ENCODE measurements around the gene GPR87.

The GPR87 gene

DNA sequence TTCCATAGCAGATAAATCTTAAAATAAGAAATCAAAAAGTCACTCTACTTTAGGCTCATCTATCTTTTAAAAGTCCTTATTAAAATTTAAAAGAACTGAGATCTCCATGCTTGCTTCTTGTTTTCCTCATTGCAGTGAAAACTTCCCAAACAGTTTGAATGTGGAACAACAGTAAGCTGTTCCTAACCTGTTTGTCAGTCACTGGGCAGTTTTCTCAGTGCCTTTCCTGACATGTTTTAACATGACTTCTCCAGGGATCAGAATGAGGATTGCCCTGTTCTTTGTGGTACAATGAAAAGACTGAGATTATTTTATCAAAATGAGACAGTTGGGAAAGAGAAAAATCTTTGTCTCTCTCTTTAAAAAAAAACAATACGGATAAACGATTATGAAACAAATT, 774 bp downstream of the GPR87 start:
- H3K27ac ChIP-seq (replicated peaks), result no peak overlapping the region
- no peaks in the 10 kb centered on the region for H3K27me3 ChIP-seq (ENCODE audit: insufficient read depth, poor library complexity, severe bottlenecking)
- no peak overlapping the region for H3K4me3 ChIP-seq (replicated peaks; ENCODE audit: insufficient read depth, low read length)
- TF ChIP-seq POLR2AphosphoS5 (IDR thresholded peaks at IDR 0.05; ENCODE audit: low read depth) (no peak), GABPA (IDR thresholded peaks at IDR 0.05; ENCODE audit: low read depth) (no peak), SPI1 (IDR thresholded peaks at IDR 0.05; ENCODE audit: borderline replicate concordance, low read depth) (no peak)
- TF ChIP-seq, protein P1, sequence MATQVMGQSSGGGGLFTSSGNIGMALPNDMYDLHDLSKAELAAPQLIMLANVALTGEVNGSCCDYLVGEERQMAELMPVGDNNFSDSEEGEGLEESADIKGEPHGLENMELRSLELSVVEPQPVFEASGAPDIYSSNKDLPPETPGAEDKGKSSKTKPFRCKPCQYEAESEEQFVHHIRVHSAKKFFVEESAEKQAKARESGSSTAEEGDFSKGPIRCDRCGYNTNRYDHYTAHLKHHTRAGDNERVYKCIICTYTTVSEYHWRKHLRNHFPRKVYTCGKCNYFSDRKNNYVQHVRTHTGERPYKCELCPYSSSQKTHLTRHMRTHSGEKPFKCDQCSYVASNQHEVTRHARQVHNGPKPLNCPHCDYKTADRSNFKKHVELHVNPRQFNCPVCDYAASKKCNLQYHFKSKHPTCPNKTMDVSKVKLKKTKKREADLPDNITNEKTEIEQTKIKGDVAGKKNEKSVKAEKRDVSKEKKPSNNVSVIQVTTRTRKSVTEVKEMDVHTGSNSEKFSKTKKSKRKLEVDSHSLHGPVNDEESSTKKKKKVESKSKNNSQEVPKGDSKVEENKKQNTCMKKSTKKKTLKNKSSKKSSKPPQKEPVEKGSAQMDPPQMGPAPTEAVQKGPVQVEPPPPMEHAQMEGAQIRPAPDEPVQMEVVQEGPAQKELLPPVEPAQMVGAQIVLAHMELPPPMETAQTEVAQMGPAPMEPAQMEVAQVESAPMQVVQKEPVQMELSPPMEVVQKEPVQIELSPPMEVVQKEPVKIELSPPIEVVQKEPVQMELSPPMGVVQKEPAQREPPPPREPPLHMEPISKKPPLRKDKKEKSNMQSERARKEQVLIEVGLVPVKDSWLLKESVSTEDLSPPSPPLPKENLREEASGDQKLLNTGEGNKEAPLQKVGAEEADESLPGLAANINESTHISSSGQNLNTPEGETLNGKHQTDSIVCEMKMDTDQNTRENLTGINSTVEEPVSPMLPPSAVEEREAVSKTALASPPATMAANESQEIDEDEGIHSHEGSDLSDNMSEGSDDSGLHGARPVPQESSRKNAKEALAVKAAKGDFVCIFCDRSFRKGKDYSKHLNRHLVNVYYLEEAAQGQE (IDR thresholded peaks at IDR 0.05; ENCODE audit: insufficient replicate concordance, low read depth), result no peak
- TF ChIP-seq, protein P2, sequence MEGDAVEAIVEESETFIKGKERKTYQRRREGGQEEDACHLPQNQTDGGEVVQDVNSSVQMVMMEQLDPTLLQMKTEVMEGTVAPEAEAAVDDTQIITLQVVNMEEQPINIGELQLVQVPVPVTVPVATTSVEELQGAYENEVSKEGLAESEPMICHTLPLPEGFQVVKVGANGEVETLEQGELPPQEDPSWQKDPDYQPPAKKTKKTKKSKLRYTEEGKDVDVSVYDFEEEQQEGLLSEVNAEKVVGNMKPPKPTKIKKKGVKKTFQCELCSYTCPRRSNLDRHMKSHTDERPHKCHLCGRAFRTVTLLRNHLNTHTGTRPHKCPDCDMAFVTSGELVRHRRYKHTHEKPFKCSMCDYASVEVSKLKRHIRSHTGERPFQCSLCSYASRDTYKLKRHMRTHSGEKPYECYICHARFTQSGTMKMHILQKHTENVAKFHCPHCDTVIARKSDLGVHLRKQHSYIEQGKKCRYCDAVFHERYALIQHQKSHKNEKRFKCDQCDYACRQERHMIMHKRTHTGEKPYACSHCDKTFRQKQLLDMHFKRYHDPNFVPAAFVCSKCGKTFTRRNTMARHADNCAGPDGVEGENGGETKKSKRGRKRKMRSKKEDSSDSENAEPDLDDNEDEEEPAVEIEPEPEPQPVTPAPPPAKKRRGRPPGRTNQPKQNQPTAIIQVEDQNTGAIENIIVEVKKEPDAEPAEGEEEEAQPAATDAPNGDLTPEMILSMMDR (IDR thresholded peaks at IDR 0.05; ENCODE audit: insufficient read depth, low read length), result no peak
- DNase-seq (ENCODE audit: low read depth in 1 of 2, low spot score in 1 of 2), result no peak

DNA sequence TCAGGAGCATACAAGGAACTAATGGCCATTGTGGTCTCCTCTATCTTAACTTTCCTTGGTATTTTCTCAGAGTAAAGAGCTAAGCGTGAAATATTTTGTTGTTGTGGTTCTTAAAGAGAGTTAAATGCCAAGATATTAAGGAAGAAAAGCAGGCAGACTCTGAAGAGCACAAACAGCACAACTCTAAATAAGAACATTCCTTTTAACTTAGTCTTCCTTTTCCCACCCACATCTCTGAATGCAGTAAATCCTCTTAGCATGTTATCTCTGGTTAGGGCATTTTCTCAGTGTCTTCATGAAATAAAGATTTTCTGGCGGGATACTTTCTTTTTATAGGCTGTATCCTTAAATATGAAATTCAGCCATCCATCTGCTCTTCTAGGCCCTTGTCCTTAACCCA, 1.5 kb downstream of the GPR87 start:
- DNase-seq (ENCODE audit: low read depth in 1 of 2, low spot score in 1 of 2), result no peak
- Histone ChIP-seq H3K4me3 (replicated peaks; ENCODE audit: insufficient read depth, low read length) (no peak overlapping the region), H3K27ac (replicated peaks) (no peak overlapping the region), H3K27me3 (ENCODE audit: insufficient read depth, poor library complexity, severe bottlenecking) (no peaks in the 10 kb centered on the region)
- TF ChIP-seq, protein P1 (IDR thresholded peaks at IDR 0.05; ENCODE audit: insufficient replicate concordance, low read depth), result no peak
- TF ChIP-seq, protein P2 (IDR thresholded peaks at IDR 0.05; ENCODE audit: insufficient read depth, low read length), result no peak
- TF ChIP-seq POLR2AphosphoS5 (IDR thresholded peaks at IDR 0.05; ENCODE audit: low read depth), result no peak
- TF ChIP-seq GABPA (IDR thresholded peaks at IDR 0.05; ENCODE audit: low read depth), result no peak
- TF ChIP-seq SPI1 (IDR thresholded peaks at IDR 0.05; ENCODE audit: borderline replicate concordance, low read depth), result no peak

DNA sequence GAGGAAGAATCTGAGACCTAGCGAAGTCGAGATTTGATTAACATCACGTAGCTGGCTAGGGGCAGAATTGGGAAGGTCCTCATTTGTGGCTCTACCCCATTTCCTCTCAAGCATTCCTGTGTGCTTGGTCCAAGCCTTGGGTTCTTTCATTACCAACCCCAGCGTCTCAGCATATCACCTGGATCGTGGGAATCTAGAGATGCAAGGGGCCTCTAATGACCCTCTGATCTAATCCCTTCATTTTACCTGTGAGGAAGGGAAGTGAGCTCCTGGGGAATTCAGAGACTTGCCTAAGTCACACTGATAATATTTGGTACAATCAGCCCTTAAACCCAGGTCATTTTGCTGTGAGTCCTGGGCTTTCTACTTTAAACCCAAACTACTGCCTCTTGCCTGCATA, 2.0 kb downstream of the GPR87 start:
- Histone ChIP-seq H3K27ac (replicated peaks) (no peak overlapping the region), H3K27me3 (ENCODE audit: insufficient read depth, poor library complexity, severe bottlenecking) (no peaks in the 10 kb centered on the region), H3K4me3 (replicated peaks; ENCODE audit: insufficient read depth, low read length) (no peak overlapping the region)
- DNase-seq (ENCODE audit: low read depth in 1 of 2, low spot score in 1 of 2), result no peak
- TF ChIP-seq, protein P2 (IDR thresholded peaks at IDR 0.05; ENCODE audit: insufficient read depth, low read length), result no peak
- TF ChIP-seq SPI1 (IDR thresholded peaks at IDR 0.05; ENCODE audit: borderline replicate concordance, low read depth), result no peak
- TF ChIP-seq, protein P1 (IDR thresholded peaks at IDR 0.05; ENCODE audit: insufficient replicate concordance, low read depth), result no peak
- no peak for TF ChIP-seq POLR2AphosphoS5 (IDR thresholded peaks at IDR 0.05; ENCODE audit: low read depth)
- TF ChIP-seq GABPA (IDR thresholded peaks at IDR 0.05; ENCODE audit: low read depth), result no peak

Data from HL-60 (cell line).